HCT116 (cell line): ENCODE data around the gene DRD4. TPM values are rescaled to one million over a fixed set of nuclear protein-coding genes. Genes with fewer than 3 reads are reported as not detected.

ENCODE experiments used
- ATAC-seq: fragments of 200-7000 bp; cut with Tn5 transposase; 2 replicates; pipeline ENCODE4 v1.9.1; 2020; ENCODE audit warnings: mild to moderate bottlenecking, moderate library complexity
- BruUV-seq: library from RNA; stranded (reverse); fragments of 400-500 nt; replicated peaks from 2 replicates; lab custom pipeline; 2021; lab: Mats Ljungman, UMichigan
- CTCF ChIA-PET: fragments of 300-600 bp; sonication (Branson Sonifier 250); formaldehyde crosslinking; loops from one replicate; lab custom pipeline; 2021; ENCODE audit warnings: antibody characterized with exemption; lab: Charles Lee
- POLR2A ChIA-PET: fragments of 300-600, 350-600 bp; sonication (Branson Sonifier 250); formaldehyde crosslinking; loops from one replicate; lab custom pipeline; 2021; ENCODE audit warnings: antibody characterized with exemption; lab: Charles Lee
- RAD21 ChIA-PET, 2 experiments: fragments of 300-600 bp; sonication (Branson Sonifier 250); formaldehyde crosslinking; loops; one replicate each; lab custom pipeline; 2023; ENCODE audit warnings: low total read pairs in 2 of 2; ENCODE audit not compliant: uncharacterized antibody in 2 of 2, unreplicated experiment in 2 of 2, low non-redundant PET in 1 of 2; lab: Charles Lee
- DNase-seq: peaks from one replicate; pipeline ENCODE4 v3.0.0-alpha.2; 2010; ENCODE audit warnings: low read depth, low spot score
- H2AFZ ChIP-seq: fragments of 200-600 bp; shearing (Covaris generic), sonication (generic); 2 replicates; pipeline ENCODE4 v1.6.1; 2017; ENCODE audit warnings: low read depth, mixed run types, mixed read lengths, antibody characterized with exemption, low read length; ENCODE audit not compliant: poor library complexity, severe bottlenecking
- H3K27ac ChIP-seq: 2 replicates; pipeline ENCODE4 v1.5.1; 2012; ENCODE audit warnings: low read depth, low read length
- H3K27me3 ChIP-seq: fragments of 200-600 bp; sonication (generic); 2 replicates; pipeline ENCODE4 v1.6.1; 2016; ENCODE audit warnings: mixed run types, low read length, mixed read lengths; ENCODE audit not compliant: insufficient read depth
- H3K36me3 ChIP-seq, 2 experiments: fragments of 200-500 bp in 1 of 2; fragments of 200-600 bp in 1 of 2; sonication (Bioruptor generic) in 1 of 2; sonication (generic) in 1 of 2; 2 replicates each; pipeline versions ENCODE4 v1.5.1 to v1.6.1; 2014 to 2016; ENCODE audit warnings: low read length in 2 of 2, inconsistent platforms in 1 of 2, mixed read lengths in 1 of 2, mixed run types in 1 of 2; ENCODE audit not compliant: insufficient read depth in 2 of 2, control insufficient read depth in 1 of 2
- H3K4me1 ChIP-seq, 2 experiments: fragments of 200-600 bp in 1 of 2; sonication (generic) in 1 of 2; 2 replicates each; pipeline versions ENCODE4 v1.5.1 to v1.6.1; 2012 to 2017; ENCODE audit warnings: low read length in 2 of 2, inconsistent platforms in 1 of 2, mild to moderate bottlenecking in 1 of 2, mixed read lengths in 1 of 2, mixed run types in 1 of 2, moderate library complexity in 1 of 2; ENCODE audit not compliant: insufficient read depth in 2 of 2, control insufficient read depth in 1 of 2
- H3K4me2 ChIP-seq: fragments of 200-600 bp; sonication (generic); 2 replicates; pipeline ENCODE4 v1.6.1; 2017; ENCODE audit warnings: mixed run types, low read length, mixed read lengths
- H3K4me3 ChIP-seq, 2 experiments: fragments of 200-600 bp in 1 of 2; sonication (generic) in 1 of 2; replicated peaks in 1 of 2; 2 replicates each; pipeline ENCODE4 v1.5.1; 2011 to 2016; ENCODE audit warnings: low read length in 2 of 2, control low read depth in 1 of 2, low read depth in 1 of 2, mild to moderate bottlenecking in 1 of 2, mixed read lengths in 1 of 2, mixed run types in 1 of 2
- H3K79me2 ChIP-seq: fragments of 200-600 bp; sonication (generic); 2 replicates; pipeline ENCODE4 v1.6.1; 2017; ENCODE audit warnings: mild to moderate bottlenecking, mixed run types, low read length, moderate library complexity, mixed read lengths; ENCODE audit not compliant: insufficient read depth
- H3K9ac ChIP-seq: fragments of 200-600 bp; sonication (generic); 2 replicates; pipeline ENCODE4 v1.6.1; 2016; ENCODE audit warnings: low read length, mixed read lengths
- H3K9me2 ChIP-seq: fragments of 200-600 bp; sonication (generic), shearing (Covaris generic); 2 replicates; pipeline ENCODE4 v1.6.1; 2017; ENCODE audit warnings: mixed run types, mild to moderate bottlenecking, moderate library complexity; ENCODE audit not compliant: insufficient read depth
- H3K9me3 ChIP-seq, 2 experiments: fragments of 200-500 bp in 1 of 2; fragments of 200-600 bp in 1 of 2; sonication (Bioruptor generic) in 1 of 2; sonication (generic) in 1 of 2; 2 replicates each; pipeline ENCODE4 v1.6.1; 2014 to 2017; ENCODE audit warnings: low read length in 2 of 2, mixed read lengths in 2 of 2, inconsistent platforms in 1 of 2, low read depth in 1 of 2, mild to moderate bottlenecking in 1 of 2, mixed run types in 1 of 2, moderate library complexity in 1 of 2; ENCODE audit not compliant: control insufficient read depth in 1 of 2, insufficient read depth in 1 of 2
- H4K20me1 ChIP-seq: fragments of 200-600 bp; sonication (generic), shearing (Covaris generic); 2 replicates; pipeline ENCODE4 v1.6.1; 2017; ENCODE audit warnings: mixed run types, mild to moderate bottlenecking, moderate library complexity; ENCODE audit not compliant: insufficient read depth
- CTCF ChIP-seq, 3 experiments: fragments of 200-600 bp in 1 of 3; sonication (generic) in 1 of 3; IDR thresholded peaks in 2 of 3; conservative IDR thresholded peaks in 1 of 3; 2 replicates each; pipeline ENCODE4 v1.5.1; 2012 to 2017; ENCODE audit warnings: low read depth in 2 of 3, low read length in 2 of 3, antibody characterized with exemption in 1 of 3, borderline replicate concordance in 1 of 3, control low read depth in 1 of 3, mild to moderate bottlenecking in 1 of 3, mixed read lengths in 1 of 3, mixed run types in 1 of 3, moderate library complexity in 1 of 3; ENCODE audit not compliant: insufficient read depth in 1 of 3
- EZH2 ChIP-seq: fragments of 200-600 bp; sonication (generic); IDR thresholded peaks from 2 replicates; pipeline ENCODE4 v1.6.1; 2017; ENCODE audit warnings: antibody characterized with exemption, mixed run types
- EZH2phosphoT487 ChIP-seq: fragments of 200-600 bp; IDR thresholded peaks from 2 replicates; pipeline ENCODE4 v1.6.1; 2018; ENCODE audit warnings: antibody characterized with exemption, borderline replicate concordance
- JUND ChIP-seq: IDR thresholded peaks from 2 replicates; pipeline ENCODE4 v1.6.1; 2012
- RAD21 ChIP-seq: IDR thresholded peaks from 2 replicates; pipeline ENCODE4 v1.6.1; 2012; ENCODE audit warnings: low read depth, mild to moderate bottlenecking
- REST ChIP-seq: IDR thresholded peaks from 2 replicates; pipeline ENCODE4 v1.6.1; 2012; ENCODE audit warnings: low read depth
- YY1 ChIP-seq: IDR thresholded peaks from 2 replicates; pipeline ENCODE4 v1.6.1; 2011; ENCODE audit warnings: low read length, low read depth, moderate library complexity, mild to moderate bottlenecking; ENCODE audit not compliant: insufficient replicate concordance; ENCODE audit errors: extremely low read depth
- ZNF274 ChIP-seq: fragments of 200-500 bp; sonication (Bioruptor generic); IDR thresholded peaks from 2 replicates; pipeline ENCODE4 v1.6.1; 2014; ENCODE audit warnings: mild to moderate bottlenecking, low read depth, low read length, inconsistent platforms
- intact Hi-C: fragments of 100-400 bp; cut with micrococcal nuclease; formaldehyde crosslinking; loops from 2 replicates; pipeline ENCODE4 v1.10.0; 2022
- total RNA-seq: library from RNA; stranded (reverse); gene quantifications from one replicate; pipeline ENCODE4 v1.2.1, GENCODE V29; 2021; ENCODE audit not compliant: unreplicated experiment

The DRD4 gene
- total RNA-seq, 1 experiment from 2014 or later = 2.4 TPM

GRCh38 chr11:630871-631270 is 6.2 kb upstream of the DRD4 start:
- Histone ChIP-seq H3K79me2 (no peaks in the 10 kb centered on the region), H3K9me2 (no peaks in the 10 kb centered on the region), H3K27me3 (no peaks in the 10 kb centered on the region)
- no peak for DNase-seq
- BruUV-seq = no TSS peak
- CTCF ChIA-PET = no interaction called here
- TF ChIP-seq YY1 = no peak
- TF ChIP-seq CTCF (IDR thresholded peaks at IDR 0.05 in 2 of 3, conservative IDR thresholded peaks at IDR 0.05 in 1 of 3; ENCODE audit: borderline replicate concordance in 1 of 3, insufficient read depth in 1 of 3, low read depth in 2 of 3, low read length in 2 of 3) = no peak
- no peak for TF ChIP-seq EZH2phosphoT487
- TF ChIP-seq, all 23 proteins: peak for 0
- Histone ChIP-seq H3K9ac (no peak overlapping the region), H2AFZ (no peak overlapping the region), H3K9me3 (no peaks in the 10 kb centered on the region), H3K27ac (no peak overlapping the region), H3K4me1 (peaks cover 0 to 14% of the 10 kb centered on the region in 2 experiments; a peak in 2 of 4 replicates), H3K4me2 (no peak overlapping the region), H4K20me1 (no peaks in the 10 kb centered on the region), H3K36me3 (no peaks in the 10 kb centered on the region), H3K4me3 (no peak overlapping the region)
- ChIA-PET RAD21 (no interaction called here), POLR2A (no interaction called here)
- intact Hi-C loops = no loop called here
- no peak for ATAC-seq

- ChIA-PET CTCF (no interaction called here), POLR2A (no interaction called here), RAD21 (no interaction called here)
- DNase-seq = no peak
- Histone ChIP-seq H3K4me1 (no peaks in the 10 kb centered on the region), H3K4me2 (no peak overlapping the region), H3K9me2 (no peaks in the 10 kb centered on the region), H3K79me2 (no peaks in the 10 kb centered on the region), H3K4me3 (no peak overlapping the region), H3K27ac (no peak overlapping the region), H3K9me3 (no peaks in the 10 kb centered on the region), H3K9ac (no peak overlapping the region), H3K36me3 (no peaks in the 10 kb centered on the region), H4K20me1 (no peaks in the 10 kb centered on the region), H3K27me3 (no peaks in the 10 kb centered on the region), H2AFZ (no peak overlapping the region)
- no TSS peak for BruUV-seq
- intact Hi-C loops = no loop called here
- ATAC-seq = no peak
- TF ChIP-seq REST (no peak), EZH2 (no peak), JUND (no peak), CTCF (IDR thresholded peaks at IDR 0.05 in 2 of 3, conservative IDR thresholded peaks at IDR 0.05 in 1 of 3; ENCODE audit: borderline replicate concordance in 1 of 3, insufficient read depth in 1 of 3, low read depth in 2 of 3, low read length in 2 of 3) (no peak), ZNF274 (no peak), RAD21 (no peak)
Measured at GRCh38 chr11:635945-636510, 1.0 kb upstream of the DRD4 start.
